GM12873 (cell line): ENCODE measurements around the gene ZSWIM3.

ENCODE experiments used
- TF ChIP-seq, protein P1 (sequence below): IDR thresholded peaks from 2 replicates; pipeline ENCODE4 v1.5.1; 2012; ENCODE audit warnings: low read depth, mild to moderate bottlenecking, moderate library complexity, low read length, control low read depth; ENCODE audit not compliant: insufficient read depth; ENCODE audit errors: missing control alignments

ZSWIM3 gene

DNA sequence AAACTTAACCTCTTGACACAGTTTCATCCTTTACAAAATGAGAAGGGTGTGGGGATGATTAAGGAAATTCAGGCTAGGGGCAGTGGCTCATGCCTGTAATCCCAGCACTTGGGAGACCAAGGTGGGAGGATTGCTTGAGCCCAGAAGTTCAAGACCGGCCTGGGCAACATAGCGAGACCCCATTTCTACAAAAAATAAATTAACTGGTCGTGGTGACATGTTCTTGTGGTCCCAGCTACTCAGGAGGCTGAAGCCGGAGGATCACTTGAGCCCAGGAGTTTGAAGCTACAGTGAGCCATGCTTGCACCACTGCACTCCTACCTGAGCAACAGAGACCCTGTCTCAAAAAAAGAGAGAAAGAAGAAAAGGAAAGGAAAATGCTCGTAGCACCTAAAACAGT is 9.0 kb downstream of the ZSWIM3 start:
- TF ChIP-seq, protein P1, sequence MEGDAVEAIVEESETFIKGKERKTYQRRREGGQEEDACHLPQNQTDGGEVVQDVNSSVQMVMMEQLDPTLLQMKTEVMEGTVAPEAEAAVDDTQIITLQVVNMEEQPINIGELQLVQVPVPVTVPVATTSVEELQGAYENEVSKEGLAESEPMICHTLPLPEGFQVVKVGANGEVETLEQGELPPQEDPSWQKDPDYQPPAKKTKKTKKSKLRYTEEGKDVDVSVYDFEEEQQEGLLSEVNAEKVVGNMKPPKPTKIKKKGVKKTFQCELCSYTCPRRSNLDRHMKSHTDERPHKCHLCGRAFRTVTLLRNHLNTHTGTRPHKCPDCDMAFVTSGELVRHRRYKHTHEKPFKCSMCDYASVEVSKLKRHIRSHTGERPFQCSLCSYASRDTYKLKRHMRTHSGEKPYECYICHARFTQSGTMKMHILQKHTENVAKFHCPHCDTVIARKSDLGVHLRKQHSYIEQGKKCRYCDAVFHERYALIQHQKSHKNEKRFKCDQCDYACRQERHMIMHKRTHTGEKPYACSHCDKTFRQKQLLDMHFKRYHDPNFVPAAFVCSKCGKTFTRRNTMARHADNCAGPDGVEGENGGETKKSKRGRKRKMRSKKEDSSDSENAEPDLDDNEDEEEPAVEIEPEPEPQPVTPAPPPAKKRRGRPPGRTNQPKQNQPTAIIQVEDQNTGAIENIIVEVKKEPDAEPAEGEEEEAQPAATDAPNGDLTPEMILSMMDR = no peak

- TF ChIP-seq, protein P1 = no peak
These were observed 9.9 kb downstream of the ZSWIM3 start for GRCh38 chr20:45867136-45867818.

- TF ChIP-seq, protein P1 = no peak
These were observed 10.4 kb downstream of the ZSWIM3 start for GRCh38 chr20:45867819-45868176.

DNA sequence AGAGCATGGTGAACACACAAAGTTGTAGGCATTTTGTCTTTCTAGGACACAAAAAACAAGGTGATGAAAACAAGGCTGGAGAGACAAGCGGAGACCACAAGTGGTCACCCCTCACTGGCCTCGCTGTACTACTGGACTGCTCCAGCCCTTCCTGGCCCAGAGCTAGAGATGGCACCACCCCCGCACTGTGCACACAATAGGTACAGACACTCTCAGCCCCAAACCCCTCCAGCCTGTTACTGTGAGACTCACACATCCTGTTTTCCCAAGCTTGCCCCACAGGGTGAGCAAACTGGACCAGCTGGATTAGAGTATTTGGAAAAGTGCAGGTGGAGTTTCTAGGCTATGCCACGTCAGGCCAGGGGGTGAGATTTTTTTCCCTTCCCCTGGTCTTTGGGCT is 15.2 kb downstream of the ZSWIM3 start:
- TF ChIP-seq, protein P1 = no peak

DNA sequence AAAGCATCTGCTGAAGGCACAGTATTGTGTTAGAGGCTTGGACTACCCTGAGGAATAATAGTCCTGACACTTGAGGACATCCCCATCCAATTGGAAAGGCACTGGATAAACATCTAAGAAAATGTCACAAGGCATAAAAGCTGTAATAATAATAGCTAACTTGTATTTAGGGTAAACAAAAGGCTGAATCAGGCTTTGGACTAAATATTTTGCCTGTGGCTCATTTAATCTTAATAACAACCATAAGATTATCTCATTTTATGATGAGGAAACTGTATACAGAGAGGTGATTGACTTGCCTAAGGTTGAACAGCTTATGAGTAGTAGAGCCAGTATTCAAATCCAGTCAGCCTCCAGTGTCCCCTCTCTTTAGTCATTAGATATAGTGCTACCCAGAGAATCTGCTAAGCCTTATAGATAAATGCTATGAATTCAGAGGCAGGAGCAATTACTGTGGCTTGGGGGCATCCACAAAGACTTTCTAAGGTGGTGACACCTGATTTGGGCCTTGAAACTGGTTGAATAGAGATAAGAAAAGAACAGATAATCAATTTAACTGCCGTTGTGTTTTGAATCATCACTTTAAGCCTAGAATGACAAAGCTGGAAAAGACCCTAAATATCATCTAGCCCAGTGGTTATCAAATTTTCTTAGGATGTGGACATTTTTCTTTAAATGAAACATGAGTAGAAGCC is 16.1 kb downstream of the ZSWIM3 start:
- TF ChIP-seq, protein P1 = no peak

DNA sequence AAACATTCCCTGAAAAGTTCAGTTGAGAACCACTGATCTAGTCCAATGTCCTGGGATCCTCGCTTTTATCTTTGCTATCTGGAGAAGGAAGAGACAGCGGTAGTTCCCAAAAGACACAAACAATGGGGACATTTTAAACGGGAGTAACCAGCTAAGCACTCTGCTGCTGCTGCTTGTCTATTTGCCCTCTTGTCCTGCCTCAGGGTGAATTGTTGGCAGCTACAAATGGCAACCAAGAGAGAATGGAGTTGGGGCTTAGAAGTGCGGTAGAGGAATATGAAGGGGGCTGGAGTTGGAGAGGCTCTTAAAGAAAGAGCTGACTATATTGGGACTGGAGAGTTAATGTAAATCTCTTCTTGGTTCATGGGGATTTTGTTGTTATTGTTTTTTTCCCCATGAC is 17.2 kb downstream of the ZSWIM3 start:
- TF ChIP-seq, protein P1 = no peak

DNA sequence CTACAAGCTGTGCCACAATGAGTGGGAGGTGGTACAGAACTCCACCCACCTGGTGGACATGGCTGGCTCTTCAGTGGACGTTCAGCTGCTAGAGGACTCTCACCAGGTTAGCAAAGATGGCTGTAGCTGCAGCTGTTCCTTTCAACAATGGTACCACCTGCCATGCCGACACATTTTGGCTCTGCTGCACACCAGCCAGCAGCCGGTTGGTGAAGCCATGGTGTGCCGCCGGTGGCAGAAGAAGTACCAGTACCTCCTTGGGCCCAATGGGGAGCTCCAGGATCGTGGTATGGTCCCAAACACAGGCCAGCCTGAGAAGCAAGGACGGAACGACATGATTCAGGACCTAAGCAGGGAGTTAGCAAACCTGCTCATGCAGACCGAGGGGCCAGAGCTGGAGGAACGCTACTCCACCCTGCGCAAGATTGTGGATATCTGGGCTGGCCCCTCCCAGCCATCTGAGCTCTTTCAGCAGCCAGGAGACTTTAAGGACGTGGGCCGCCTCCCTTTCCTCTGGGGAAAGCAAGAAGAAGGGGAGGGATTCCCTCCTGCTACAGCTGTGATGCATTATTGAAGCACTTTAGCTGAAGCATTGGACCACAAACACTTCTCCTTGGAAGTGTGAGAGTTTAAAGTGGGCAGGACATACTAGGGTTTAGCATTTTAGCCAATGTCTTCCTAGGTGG is 20.8 kb downstream of the ZSWIM3 start:
- TF ChIP-seq, protein P1 = no peak
